ENCODE results near the gene VWA2.

The VWA2 gene

DNA sequence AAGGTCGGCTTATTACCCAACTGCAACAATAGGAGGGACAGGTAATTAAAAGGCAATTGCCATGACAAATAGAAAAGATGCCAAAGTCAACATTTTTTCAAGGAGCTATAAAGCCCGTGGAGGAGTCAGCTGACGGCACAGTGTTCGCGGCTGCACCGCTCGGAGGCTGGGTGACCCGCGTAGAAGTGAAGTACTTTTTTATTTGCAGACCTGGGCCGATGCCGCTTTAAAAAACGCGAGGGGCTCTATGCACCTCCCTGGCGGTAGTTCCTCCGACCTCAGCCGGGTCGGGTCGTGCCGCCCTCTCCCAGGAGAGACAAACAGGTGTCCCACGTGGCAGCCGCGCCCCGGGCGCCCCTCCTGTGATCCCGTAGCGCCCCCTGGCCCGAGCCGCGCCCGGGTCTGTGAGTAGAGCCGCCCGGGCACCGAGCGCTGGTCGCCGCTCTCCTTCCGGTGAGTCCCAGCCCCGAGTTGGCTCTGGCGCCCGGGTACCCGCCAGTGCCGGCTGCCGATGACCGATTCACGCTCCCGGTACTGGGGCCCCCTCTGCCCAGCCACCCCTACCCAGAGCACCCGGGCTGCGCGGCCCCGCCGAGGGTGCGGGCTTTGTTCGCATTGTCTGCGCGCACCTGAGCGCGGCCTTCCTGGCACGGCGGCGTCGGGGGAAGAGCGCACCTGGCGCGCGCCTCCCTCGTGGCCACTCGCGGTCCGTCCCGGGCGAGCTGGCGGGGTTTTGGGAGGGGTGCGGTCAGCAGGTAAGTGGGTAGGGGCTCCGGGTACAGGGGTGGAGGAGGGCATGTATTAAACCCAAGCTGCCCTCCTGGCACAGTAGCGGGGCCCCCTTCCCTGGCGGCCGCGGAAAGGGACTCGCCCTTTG, at the start of gene VWA2:
TSS of gene VWA2 (plus strand) at position 138 of the 877 bp plus-strand sequence. CDS start 9,460 bp downstream, outside the sequence.
- no peak for DNase-seq

- no peak for DNase-seq
Observed at GRCh38 chr10:114189700-114190099, 49.4 kb upstream of the VWA2 start.

GRCh38 chr10:114195079-114195478, 44.0 kb upstream of the VWA2 start:
- no peak for DNase-seq

- DNase-seq, result no peak
Observed at GRCh38 chr10:114199239-114199638, 39.8 kb upstream of the VWA2 start.

DNA sequence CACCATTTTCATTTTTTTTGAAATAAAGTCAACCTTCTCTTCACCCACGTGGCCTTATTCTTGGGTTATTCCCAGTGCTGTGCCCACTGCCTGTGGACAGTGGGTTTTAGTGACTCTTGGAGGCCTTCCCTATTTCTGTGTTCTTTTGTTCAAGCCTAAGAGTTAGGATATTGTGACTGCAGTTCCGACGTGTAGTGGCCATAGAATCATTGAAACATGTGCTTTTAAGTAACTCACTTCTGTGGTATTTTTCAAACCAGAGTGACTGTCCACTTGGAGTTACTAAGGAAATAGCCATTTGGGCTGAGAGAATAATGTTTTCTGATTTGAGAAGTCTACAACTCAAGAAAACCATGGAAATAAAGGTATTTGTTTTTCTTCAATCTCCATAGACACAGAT, 36.2 kb upstream of the VWA2 start:
- DNase-seq, result no peak

GRCh38 chr10:114206902-114207301, 32.2 kb upstream of the VWA2 start:
- no peak for DNase-seq

- DNase-seq, result no peak
Observed at GRCh38 chr10:114207349-114207748, 31.7 kb upstream of the VWA2 start.

DNA sequence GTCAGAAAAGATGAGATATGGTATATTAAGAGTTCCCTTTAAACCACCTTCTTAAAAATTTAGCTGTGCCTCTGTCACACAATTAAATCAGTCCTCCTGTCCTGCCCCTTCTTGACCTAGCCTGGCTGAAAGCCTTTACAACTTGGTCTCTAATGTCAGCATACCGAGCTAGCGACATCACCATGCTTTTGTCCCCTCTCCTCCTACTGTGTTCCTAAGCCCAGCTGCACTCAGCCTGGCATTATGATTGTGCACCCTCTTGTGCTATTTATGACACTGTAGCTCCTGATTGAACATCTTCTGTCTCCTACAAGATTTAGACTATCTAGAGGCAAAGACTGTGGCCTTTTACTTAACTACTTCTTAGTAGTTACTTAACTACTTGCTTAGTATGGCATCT, 30.7 kb upstream of the VWA2 start:
- DNase-seq, result no peak

DNA sequence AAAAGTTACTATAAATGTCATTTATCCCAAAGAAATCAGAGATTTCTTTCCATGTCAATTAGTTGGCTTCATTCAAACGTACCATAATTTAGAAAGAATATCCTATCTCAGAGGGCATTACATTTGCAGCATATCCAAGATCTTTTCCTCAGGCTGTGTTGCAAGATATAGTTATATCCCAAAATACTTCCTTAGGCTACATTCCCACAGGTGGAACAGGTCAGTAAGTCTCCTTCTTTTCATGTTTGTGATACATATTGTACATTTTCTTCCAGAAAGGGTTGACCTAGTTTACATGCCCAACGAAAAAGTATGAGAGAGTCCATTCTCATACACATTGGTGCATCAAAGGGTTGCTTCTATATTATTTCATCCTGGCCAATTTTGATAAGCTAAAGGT, 26.9 kb upstream of the VWA2 start:
- no peak for DNase-seq

GRCh38 chr10:114215033-114215432, 24.0 kb upstream of the VWA2 start:
- DNase-seq, result no peak

DNA sequence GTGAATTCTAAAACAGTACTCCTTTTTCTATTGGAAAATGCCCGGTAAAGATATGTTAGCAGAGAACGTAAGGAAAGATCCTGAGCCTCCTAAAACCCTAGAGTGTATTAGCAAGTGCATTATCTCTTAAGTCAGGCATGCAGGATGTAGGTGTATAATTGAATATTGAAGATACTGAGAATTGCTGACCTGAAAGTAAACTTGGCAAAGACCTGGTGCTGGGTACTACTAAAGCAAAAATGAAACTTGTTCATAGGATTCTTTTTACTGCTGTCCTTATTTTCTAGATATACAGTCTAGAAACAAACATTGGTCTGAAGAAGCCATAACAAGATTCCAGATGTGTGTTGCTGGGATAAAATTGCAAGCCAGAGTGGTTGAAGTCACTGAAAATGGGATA, 18.8 kb upstream of the VWA2 start:
- DNase-seq, result no peak

DNA sequence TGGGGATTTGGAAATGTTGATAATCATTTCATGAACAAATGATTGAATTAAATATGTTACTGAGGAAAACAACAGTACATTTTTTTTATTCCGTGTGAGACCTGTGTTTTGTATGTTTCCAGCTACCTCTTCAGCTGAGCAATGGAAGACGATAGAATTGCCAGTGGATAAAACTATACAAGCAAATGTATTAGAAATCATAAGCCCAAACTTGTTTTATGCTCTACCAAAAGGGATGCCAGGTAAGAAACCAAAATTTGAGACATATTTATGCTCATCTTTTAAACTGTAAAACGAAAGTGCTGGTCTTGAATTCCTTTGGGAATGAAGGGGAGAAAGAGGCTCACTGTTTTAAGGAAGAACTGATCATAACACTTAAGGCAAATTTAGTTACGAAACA, 17.8 kb upstream of the VWA2 start:
- DNase-seq, result no peak

GRCh38 chr10:114223066-114223465, 16.0 kb upstream of the VWA2 start:
- DNase-seq, result no peak

DNA sequence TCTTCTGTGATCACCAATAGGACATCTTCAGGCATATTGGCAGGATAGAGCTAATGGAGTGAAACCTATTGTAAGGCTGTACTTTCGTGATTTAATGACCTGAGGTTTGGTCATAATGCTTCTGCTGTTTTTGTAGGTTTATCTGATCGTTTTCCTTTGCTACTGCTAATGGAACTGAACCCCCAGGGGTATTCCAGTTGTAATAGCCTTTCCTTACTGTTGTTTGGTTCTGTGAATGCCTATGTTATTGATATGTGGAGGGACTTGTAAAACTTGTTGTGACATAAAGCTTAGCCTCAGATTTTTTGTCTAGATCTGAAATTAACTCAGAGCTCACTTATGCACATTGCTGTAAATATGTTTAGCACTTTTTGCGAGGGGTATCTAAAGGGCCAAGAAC, 10.9 kb upstream of the VWA2 start:
- DNase-seq, result no peak

GRCh38 chr10:114232561-114233176, 6.4 kb upstream of the VWA2 start:
- DNase-seq, result no peak

DNA sequence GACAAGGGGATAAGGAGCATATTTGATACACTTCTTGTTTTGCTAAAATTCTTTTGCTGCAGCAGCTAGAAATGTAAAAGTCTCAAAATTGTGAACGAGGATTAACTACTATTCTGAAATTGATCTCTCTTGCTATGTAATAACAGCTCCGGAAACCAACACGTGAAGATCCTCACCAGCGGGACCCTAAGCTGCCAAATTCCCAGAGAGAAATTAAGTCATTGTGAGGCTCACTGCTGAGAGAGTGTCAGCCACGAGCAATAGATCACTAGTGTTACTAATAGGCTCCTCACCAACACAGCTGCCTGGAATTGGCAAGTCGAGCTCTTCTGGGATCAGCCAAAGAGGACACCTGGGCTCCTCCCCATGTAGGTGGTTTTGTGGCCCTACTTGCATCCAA, 5.6 kb upstream of the VWA2 start:
- no peak for DNase-seq

GRCh38 chr10:114234132-114234531, 4.9 kb upstream of the VWA2 start:
- DNase-seq, result no peak

DNA sequence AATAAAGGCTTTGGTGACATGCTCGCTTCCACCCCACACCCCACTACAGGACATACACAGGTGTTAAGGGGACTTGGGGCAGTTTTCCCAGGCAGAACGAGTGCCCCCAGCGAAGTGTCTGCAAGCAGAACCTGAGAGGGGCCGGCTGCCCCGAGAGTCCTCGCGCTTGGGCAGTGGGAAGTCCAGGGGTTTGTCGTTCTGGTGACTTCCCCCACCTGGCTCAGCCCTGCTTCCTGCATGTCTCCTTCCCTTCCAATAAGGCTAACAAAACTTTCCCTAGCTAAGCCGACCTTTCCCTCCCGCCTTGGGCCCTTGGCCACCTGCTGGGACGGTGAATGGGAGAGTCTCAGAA, 916 bp downstream of the VWA2 start:
- DNase-seq, result no peak

DNA sequence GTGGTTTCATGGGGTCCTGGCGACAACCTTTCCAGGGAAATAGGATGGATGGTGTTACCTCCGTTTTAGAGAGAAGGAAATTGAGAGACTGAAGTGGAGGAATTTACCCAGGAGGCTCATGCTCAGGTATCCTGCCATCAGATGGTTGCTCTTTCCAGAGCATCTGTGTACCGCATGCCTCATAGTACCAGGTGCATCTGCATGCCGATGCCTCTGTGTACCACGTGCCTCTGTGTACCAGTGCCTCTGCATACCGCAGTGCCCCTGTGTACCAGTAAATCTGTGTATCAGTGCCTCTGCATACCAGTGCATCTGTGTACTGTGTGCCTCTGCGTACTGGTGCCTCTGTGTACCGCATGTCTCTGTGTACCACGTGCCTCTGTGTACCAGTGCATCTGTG, 3.2 kb downstream of the VWA2 start:
- DNase-seq, result no peak

DNA sequence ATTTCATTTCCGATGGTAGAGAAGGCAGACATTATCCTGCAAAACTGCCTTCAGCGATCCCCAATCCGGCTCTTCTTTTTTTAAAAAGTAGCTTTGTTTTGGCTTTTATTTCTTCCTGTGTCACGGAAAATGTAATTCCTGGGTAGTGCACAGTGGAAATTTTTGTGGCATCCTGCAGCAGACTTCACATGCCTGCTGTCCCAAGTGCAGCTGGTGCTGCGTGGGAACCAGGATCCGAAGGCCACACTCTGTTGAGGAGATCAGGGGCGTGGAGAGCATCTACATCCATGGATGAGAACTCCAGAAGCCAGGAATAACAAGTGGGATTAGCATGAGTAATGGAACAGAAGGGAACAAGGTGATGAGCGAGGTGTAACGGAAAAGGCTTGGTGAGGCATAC, 4.6 kb downstream of the VWA2 start:
- no peak for DNase-seq

GRCh38 chr10:114244126-114244525, 5.1 kb downstream of the VWA2 start:
- DNase-seq, result no peak

DNA sequence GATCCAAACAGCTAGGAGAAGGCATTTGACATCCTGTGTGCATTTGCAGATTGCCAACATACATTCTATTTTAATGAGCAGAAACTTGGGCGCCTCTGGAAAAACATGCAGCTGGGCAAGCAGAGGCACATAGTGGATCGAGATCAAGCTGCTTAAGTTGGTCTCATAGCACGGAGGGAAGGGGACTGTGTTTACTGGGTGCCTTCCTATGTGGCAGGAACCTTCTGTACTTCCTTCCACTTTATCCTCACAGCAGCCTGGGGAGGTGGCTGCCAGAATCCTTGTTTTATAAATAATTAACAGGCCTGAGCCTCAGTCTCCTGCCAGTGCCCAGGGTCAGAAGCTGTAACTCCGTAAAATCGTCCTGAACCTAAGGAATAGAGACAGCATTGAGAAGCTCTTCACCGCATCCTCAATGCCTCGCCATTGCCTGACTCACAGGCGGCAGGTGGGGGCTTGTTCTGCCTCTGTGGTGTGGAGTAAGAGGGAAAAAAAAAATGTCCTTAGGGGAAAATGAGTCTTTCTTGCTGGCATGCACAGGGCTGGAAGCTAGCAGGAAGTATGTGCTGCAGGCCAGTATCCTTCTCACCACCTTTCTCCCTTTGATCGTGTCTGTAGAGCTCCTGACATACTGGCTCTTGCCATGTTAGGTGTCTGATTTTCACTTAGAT, 6.2 kb downstream of the VWA2 start:
- DNase-seq, result no peak

DNA sequence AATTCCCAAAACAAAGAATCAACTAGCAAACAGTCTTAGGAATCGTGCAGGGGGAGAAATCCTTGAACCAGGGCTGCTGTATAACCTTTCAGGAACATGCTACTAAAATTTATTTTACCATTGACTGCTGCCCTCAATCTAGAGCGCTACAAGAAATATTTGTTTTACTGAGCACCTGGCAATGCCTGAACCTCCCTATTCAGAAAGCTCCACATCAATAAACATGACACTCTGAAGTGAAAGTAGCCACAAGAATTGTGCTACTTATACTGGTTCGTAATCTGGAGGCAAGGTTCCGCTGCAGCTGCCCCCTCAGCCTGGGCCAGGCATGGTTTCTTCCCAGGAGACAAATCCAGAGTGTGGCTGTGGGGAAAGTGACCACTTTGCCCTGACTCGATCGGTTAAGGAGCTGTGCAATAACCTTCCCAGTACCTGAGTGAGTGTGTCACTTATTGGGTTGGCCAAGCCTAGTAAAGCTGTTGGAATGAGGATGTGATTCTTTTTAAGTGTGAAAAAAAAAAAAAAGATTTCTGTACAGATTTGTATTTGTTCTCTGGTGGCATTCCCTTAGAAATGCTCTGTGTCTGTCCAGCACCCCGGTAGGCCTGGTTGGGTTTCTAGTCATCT, 7.7 kb downstream of the VWA2 start:
- DNase-seq, result no peak

- DNase-seq, result no peak
Observed at GRCh38 chr10:114250236-114250635, 11.2 kb downstream of the VWA2 start.
